ENCODE results near the gene OR51M1.
"Not testable (repeated sequence)": the region's sequence is repeated elsewhere in the genome, so short reads cannot be mapped to it uniquely, and the experiment has no call there.

OR51M1 gene

GRCh38 chr11:5383576-5383975, at the start of gene OR51M1:
TSS of gene OR51M1 (plus strand) at chr11:5383812. CDS start at chr11:5389399, 5,587 bp downstream.
- no peak for DNase-seq (ENCODE audit: low read depth)

GRCh38 chr11:5335170-5335569, 48.4 kb upstream of the OR51M1 start:
- no peak for DNase-seq (ENCODE audit: low read depth)

GRCh38 chr11:5336331-5336730, 47.3 kb upstream of the OR51M1 start:
- DNase-seq (ENCODE audit: low read depth), result no peak

- DNase-seq (ENCODE audit: low read depth), result not testable (repeated sequence)
Observed at GRCh38 chr11:5337253-5337652, 46.4 kb upstream of the OR51M1 start.

- no peak for DNase-seq (ENCODE audit: low read depth)
Observed at GRCh38 chr11:5339771-5340322, 43.8 kb upstream of the OR51M1 start.

GRCh38 chr11:5343474-5344335, 39.9 kb upstream of the OR51M1 start, which contains the start of gene OR51B5:
TSS of gene OR51B5 (minus strand) at chr11:5343524. CDS start at chr11:5343524, 0 bp downstream.
- DNase-seq (ENCODE audit: low read depth), result no peak

GRCh38 chr11:5345831-5346230, 37.8 kb upstream of the OR51M1 start:
- DNase-seq (ENCODE audit: low read depth), result no peak

GRCh38 chr11:5348551-5349194, 34.9 kb upstream of the OR51M1 start:
- no peak for DNase-seq (ENCODE audit: low read depth)

- DNase-seq (ENCODE audit: low read depth), result no peak
Observed at GRCh38 chr11:5349550-5349949, 34.1 kb upstream of the OR51M1 start.

GRCh38 chr11:5351208-5351607, 32.4 kb upstream of the OR51M1 start, which contains the start of gene OR51B6:
TSS of gene OR51B6 (plus strand) at chr11:5351508. CDS start at chr11:5351508, 0 bp downstream.
- DNase-seq (ENCODE audit: low read depth), result no peak

GRCh38 chr11:5356031-5356430, 27.6 kb upstream of the OR51M1 start:
- DNase-seq (ENCODE audit: low read depth), result not testable (repeated sequence)

- DNase-seq (ENCODE audit: low read depth), result no peak
Observed at GRCh38 chr11:5362017-5362625, 21.5 kb upstream of the OR51M1 start.

GRCh38 chr11:5363679-5364078, 19.9 kb upstream of the OR51M1 start:
- DNase-seq (ENCODE audit: low read depth), result no peak

GRCh38 chr11:5364214-5364613, 19.4 kb upstream of the OR51M1 start:
- DNase-seq (ENCODE audit: low read depth), result peak; percentile 94

- DNase-seq (ENCODE audit: low read depth), result not testable (repeated sequence)
Observed at GRCh38 chr11:5366365-5366764, 17.2 kb upstream of the OR51M1 start.

GRCh38 chr11:5366856-5367255, 16.8 kb upstream of the OR51M1 start:
- no peak for DNase-seq (ENCODE audit: low read depth)

GRCh38 chr11:5367448-5368074, 16.1 kb upstream of the OR51M1 start:
- peak; percentile 80 for DNase-seq (ENCODE audit: low read depth)

GRCh38 chr11:5368502-5369043, 15.0 kb upstream of the OR51M1 start:
- no peak for DNase-seq (ENCODE audit: low read depth)

GRCh38 chr11:5369789-5370188, 13.8 kb upstream of the OR51M1 start:
- DNase-seq (ENCODE audit: low read depth), result no peak

- no peak for DNase-seq (ENCODE audit: low read depth)
Observed at GRCh38 chr11:5380740-5381342, 2.8 kb upstream of the OR51M1 start.

- no peak for DNase-seq (ENCODE audit: low read depth)
Observed at GRCh38 chr11:5384335-5384734, 723 bp downstream of the OR51M1 start.

All from HS-5 (cell line).